ENCODE results near the gene CDYL2.

- TF ChIP-seq EP300 (IDR thresholded peaks at IDR 0.05) (no peak), POLR2AphosphoS5 (IDR thresholded peaks at IDR 0.05) (no peak)
- TF ChIP-seq, protein P1, sequence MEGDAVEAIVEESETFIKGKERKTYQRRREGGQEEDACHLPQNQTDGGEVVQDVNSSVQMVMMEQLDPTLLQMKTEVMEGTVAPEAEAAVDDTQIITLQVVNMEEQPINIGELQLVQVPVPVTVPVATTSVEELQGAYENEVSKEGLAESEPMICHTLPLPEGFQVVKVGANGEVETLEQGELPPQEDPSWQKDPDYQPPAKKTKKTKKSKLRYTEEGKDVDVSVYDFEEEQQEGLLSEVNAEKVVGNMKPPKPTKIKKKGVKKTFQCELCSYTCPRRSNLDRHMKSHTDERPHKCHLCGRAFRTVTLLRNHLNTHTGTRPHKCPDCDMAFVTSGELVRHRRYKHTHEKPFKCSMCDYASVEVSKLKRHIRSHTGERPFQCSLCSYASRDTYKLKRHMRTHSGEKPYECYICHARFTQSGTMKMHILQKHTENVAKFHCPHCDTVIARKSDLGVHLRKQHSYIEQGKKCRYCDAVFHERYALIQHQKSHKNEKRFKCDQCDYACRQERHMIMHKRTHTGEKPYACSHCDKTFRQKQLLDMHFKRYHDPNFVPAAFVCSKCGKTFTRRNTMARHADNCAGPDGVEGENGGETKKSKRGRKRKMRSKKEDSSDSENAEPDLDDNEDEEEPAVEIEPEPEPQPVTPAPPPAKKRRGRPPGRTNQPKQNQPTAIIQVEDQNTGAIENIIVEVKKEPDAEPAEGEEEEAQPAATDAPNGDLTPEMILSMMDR (IDR thresholded peaks at IDR 0.05): no peak
These were observed 152.0 kb downstream of the CDYL2 start for GRCh38 chr16:80652441-80652840.

Measured in stomach (tissue), 4 donors.